ENCODE measurements around the gene TSPAN5.

The TSPAN5 gene

GRCh38 chr4:98673288-98673644 is 14.9 kb upstream of the TSPAN5 start:
- no peak for DNase-seq (ENCODE audit: low read depth)

GRCh38 chr4:98672583-98673287 is 14.3 kb upstream of the TSPAN5 start:
- DNase-seq (ENCODE audit: low read depth), result no peak

GRCh38 chr4:98671131-98671530 is 12.7 kb upstream of the TSPAN5 start:
- no peak for DNase-seq (ENCODE audit: low read depth)

GRCh38 chr4:98670186-98670585 is 11.8 kb upstream of the TSPAN5 start:
- no peak for DNase-seq (ENCODE audit: low read depth)

GRCh38 chr4:98669577-98669976 is 11.2 kb upstream of the TSPAN5 start:
- no peak for DNase-seq (ENCODE audit: low read depth)

- no peak for DNase-seq (ENCODE audit: low read depth)
Observed at GRCh38 chr4:98664959-98665358, 6.5 kb upstream of the TSPAN5 start.

- peak; percentile 16 for DNase-seq (ENCODE audit: low read depth)
Observed at GRCh38 chr4:98663226-98664006, 5.0 kb upstream of the TSPAN5 start.

GRCh38 chr4:98662626-98663225 is 4.3 kb upstream of the TSPAN5 start:
- DNase-seq (ENCODE audit: low read depth), result peak; percentile 13

GRCh38 chr4:98662055-98662453 is 3.6 kb upstream of the TSPAN5 start:
- no peak for DNase-seq (ENCODE audit: low read depth)

GRCh38 chr4:98661371-98662054 is 3.1 kb upstream of the TSPAN5 start:
- no peak for DNase-seq (ENCODE audit: low read depth)

- DNase-seq (ENCODE audit: low read depth), result no peak
Observed at GRCh38 chr4:98659741-98660462, 1.5 kb upstream of the TSPAN5 start.

GRCh38 chr4:98659106-98659592 is 738 bp upstream of the TSPAN5 start:
- no peak for DNase-seq (ENCODE audit: low read depth)

- no peak for DNase-seq (ENCODE audit: low read depth)
Observed at GRCh38 chr4:98657531-98658286, 702 bp downstream of the TSPAN5 start.

- DNase-seq (ENCODE audit: low read depth), result no peak
Observed at GRCh38 chr4:98656886-98657285, 1.5 kb downstream of the TSPAN5 start.

- DNase-seq (ENCODE audit: low read depth), result no peak
Observed at GRCh38 chr4:98656443-98656842, 2.0 kb downstream of the TSPAN5 start.

GRCh38 chr4:98653890-98654867 is 4.2 kb downstream of the TSPAN5 start:
- no peak for DNase-seq (ENCODE audit: low read depth)

- no peak for DNase-seq (ENCODE audit: low read depth)
Observed at GRCh38 chr4:98652996-98653395, 5.4 kb downstream of the TSPAN5 start.

- DNase-seq (ENCODE audit: low read depth), result no peak
Observed at GRCh38 chr4:98648602-98649001, 9.8 kb downstream of the TSPAN5 start.

GRCh38 chr4:98646422-98646821 is 12.0 kb downstream of the TSPAN5 start:
- DNase-seq (ENCODE audit: low read depth), result no peak

GRCh38 chr4:98645527-98645926 is 12.9 kb downstream of the TSPAN5 start:
- no peak for DNase-seq (ENCODE audit: low read depth)
